GM12874 (cell line): ENCODE results near the gene TUBGCP6.

ENCODE experiments used
- CTCF ChIP-seq: IDR thresholded peaks from 2 replicates; pipeline ENCODE4 v1.5.1; 2011; ENCODE audit warnings: low read depth, mild to moderate bottlenecking, control low read depth, low read length, moderate library complexity; ENCODE audit not compliant: insufficient read depth

The TUBGCP6 gene

GRCh38 chr22:50216684-50217520 lies 27.9 kb downstream of the TUBGCP6 start:
- no peak for TF ChIP-seq CTCF

- no peak for TF ChIP-seq CTCF
These were observed 28.7 kb downstream of the TUBGCP6 start for GRCh38 chr22:50216055-50216683.

- no peak for TF ChIP-seq CTCF
These were observed 29.3 kb downstream of the TUBGCP6 start for GRCh38 chr22:50215297-50216054.

GRCh38 chr22:50213263-50213662 lies 31.6 kb downstream of the TUBGCP6 start:
- no peak for TF ChIP-seq CTCF

GRCh38 chr22:50211147-50211546 lies 33.7 kb downstream of the TUBGCP6 start:
- TF ChIP-seq CTCF: no peak

- TF ChIP-seq CTCF: no peak
These were observed 34.3 kb downstream of the TUBGCP6 start for GRCh38 chr22:50210378-50211139.
